HFF-Myc (cell line): ENCODE results near the gene PRR19.

ENCODE experiments used
- DNase-seq: peaks from one replicate; pipeline ENCODE4 v3.0.0-alpha.2; 2011; ENCODE audit warnings: low read depth; ENCODE audit errors: extremely low read depth
- H3K4me3 ChIP-seq: replicated peaks from 2 replicates; pipeline ENCODE4 v1.5.1; 2011; ENCODE audit warnings: low read depth, mild to moderate bottlenecking, control low read depth, low read length
- CTCF ChIP-seq: IDR thresholded peaks from 2 replicates; pipeline ENCODE4 v1.5.1; 2012; ENCODE audit warnings: mild to moderate bottlenecking, low read depth, low read length, control low read depth; ENCODE audit errors: missing control alignments

PRR19 gene

GRCh38 chr19:42276821-42277220, 25.1 kb upstream of the PRR19 start:
- no peak for TF ChIP-seq CTCF
- H3K4me3 ChIP-seq = no peak overlapping the region
- no peak for DNase-seq

GRCh38 chr19:42277821-42278451, 24.0 kb upstream of the PRR19 start:
- no peak for TF ChIP-seq CTCF
- DNase-seq = no peak
- no peak overlapping the region for H3K4me3 ChIP-seq

GRCh38 chr19:42278452-42279154, 23.3 kb upstream of the PRR19 start:
- no peak for DNase-seq
- H3K4me3 ChIP-seq = peak overlapping the region; percentile 59; the same call in 1 of the 2 replicates
- TF ChIP-seq CTCF = no peak

- TF ChIP-seq CTCF = no peak
- peak overlapping the region; percentile 59 for H3K4me3 ChIP-seq
- no peak for DNase-seq
Observed at GRCh38 chr19:42279155-42279901, 22.6 kb upstream of the PRR19 start.

GRCh38 chr19:42279902-42280814, 21.8 kb upstream of the PRR19 start:
- H3K4me3 ChIP-seq = peak overlapping the region; percentile 59
- DNase-seq = no peak
- peak; percentile 93 for TF ChIP-seq CTCF

GRCh38 chr19:42280815-42281145, 21.2 kb upstream of the PRR19 start:
- no peak for TF ChIP-seq CTCF
- no peak for DNase-seq
- H3K4me3 ChIP-seq = peak overlapping the region; percentile 59
